ENCODE measurements around the gene PRR15L.

DNA sequence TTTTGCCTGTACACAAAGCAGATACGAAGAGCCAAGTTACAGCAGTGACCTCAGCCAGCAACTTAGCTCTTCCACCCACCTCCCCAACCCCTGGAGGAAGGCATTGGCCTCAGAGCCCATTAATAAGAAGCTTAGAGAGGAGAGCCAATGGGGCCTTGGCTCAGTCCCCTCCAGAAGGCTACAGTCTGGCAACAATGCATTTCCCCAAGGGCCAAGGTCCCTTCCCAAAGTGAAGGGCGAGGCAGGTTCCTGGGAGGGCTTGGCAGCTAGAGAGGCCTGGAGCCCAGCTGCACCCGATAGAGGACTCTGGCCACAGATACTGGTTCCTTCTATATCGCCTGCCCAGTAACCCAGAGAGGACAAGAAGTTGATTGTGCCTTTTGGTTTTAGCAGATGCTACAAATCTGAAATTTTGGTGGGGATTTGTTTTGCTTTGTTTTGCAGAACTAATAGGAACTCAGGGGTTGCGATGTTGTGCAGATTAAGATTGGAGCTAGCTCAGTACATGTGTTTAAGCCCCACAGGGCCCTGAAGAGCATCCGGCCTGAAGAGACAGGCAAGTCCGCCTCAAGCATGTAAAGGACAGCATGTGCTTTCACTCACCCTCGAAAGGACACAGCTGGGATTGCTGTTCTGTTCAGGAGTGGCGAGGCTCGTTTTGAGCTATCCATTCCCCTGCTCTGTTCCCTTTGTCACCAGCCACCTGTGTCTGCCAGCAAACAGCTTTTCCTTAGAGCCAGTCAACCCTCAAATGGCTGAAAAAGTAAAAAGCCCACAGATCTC lies 28.3 kb downstream of the PRR15L start:
- no peak for TF ChIP-seq CTCF (conservative IDR thresholded peaks at IDR 0.05; ENCODE audit: low read depth, low read length)
- no peak for TF ChIP-seq CEBPB (IDR thresholded peaks at IDR 0.05; ENCODE audit: low read depth, low read length)
- TF ChIP-seq POLR2A (IDR thresholded peaks at IDR 0.05; ENCODE audit: low read depth, low read length), result no peak
- no peak for TF ChIP-seq SMC3 (IDR thresholded peaks at IDR 0.05; ENCODE audit: low read depth, low read length)
- TF ChIP-seq USF2 (IDR thresholded peaks at IDR 0.05; ENCODE audit: low read depth, low read length), result no peak
